Naive thymus-derived CD8-positive, alpha-beta T cell (primary cell): ENCODE measurements around the gene PARD3B. TPM values are rescaled to one million over a fixed set of nuclear protein-coding genes. Genes with fewer than 3 reads are reported as not detected.

Experiments
- ATAC-seq, 2 donors: fragments of 150-1000 bp; cut with Tn5 transposase in 1 of 2; sonication (Bioruptor Pico), chemical (Tn5 transposase) in 1 of 2; 1 replicate in 1 of 2; 2 replicates in 1 of 2; pipeline ENCODE4 v1.10.0; 2021; ENCODE audit warnings: mild to moderate bottlenecking in 2 of 2, moderate library complexity in 2 of 2
- POLR2A ChIA-PET: fragments of 350-600 bp; sonication (Branson Sonifier 250); formaldehyde crosslinking; loops from one replicate; lab custom pipeline; 2021; ENCODE audit warnings: antibody characterized with exemption; lab: Charles Lee
- DNase-seq, 10 donors: peaks; one replicate each; pipeline versions ENCODE4 v3.0.0 to v3.0.0-alpha.2; 2020 to 2022
- H3K27ac Mint-ChIP-seq, 10 donors: one replicate each; pipeline ENCODE4 v1.8.0; 2020 to 2022; ENCODE audit warnings: mild to moderate bottlenecking in 10 of 10, mixed read lengths in 10 of 10, moderate library complexity in 4 of 10, inconsistent platforms in 1 of 10
- H3K27me3 Mint-ChIP-seq, 5 donors: one replicate each; pipeline ENCODE4 v1.8.0; 2021 to 2022; ENCODE audit warnings: mixed read lengths in 5 of 5
- H3K36me3 Mint-ChIP-seq, 3 donors: one replicate each; pipeline ENCODE4 v1.8.0; 2020 to 2022; ENCODE audit warnings: mixed read lengths in 3 of 3, mild to moderate bottlenecking in 2 of 3, inconsistent platforms in 1 of 3
- H3K4me1 Mint-ChIP-seq, 4 donors: one replicate each; pipeline ENCODE4 v1.8.0; 2021 to 2022; ENCODE audit warnings: mixed read lengths in 4 of 4
- H3K4me3 Mint-ChIP-seq, 10 donors: one replicate each; pipeline ENCODE4 v1.8.0; 2020 to 2022; ENCODE audit warnings: mild to moderate bottlenecking in 10 of 10, mixed read lengths in 10 of 10, moderate library complexity in 6 of 10, inconsistent platforms in 1 of 10
- H3K9me3 Mint-ChIP-seq, 9 donors: one replicate each; pipeline ENCODE4 v1.8.0; 2020 to 2022; ENCODE audit warnings: mixed read lengths in 9 of 9, mild to moderate bottlenecking in 3 of 9, inconsistent platforms in 1 of 9, moderate library complexity in 1 of 9
- polyA plus RNA-seq, 3 donors: library from polyadenylated mRNA; unstranded; fragments of 300-500 nt; fragmentation: Illumina TruSeq; gene quantifications; one replicate each; pipeline ENCODE4 v1.2.3, GENCODE V29; 2021
- total RNA-seq, 8 experiments: library from RNA in 2 of 8; stranded (reverse) in 2 of 8; gene quantifications; one replicate each; pipeline ENCODE4 v1.2.3 and lab custom pipeline; 2021 to 2026

Gene PARD3B
- total and polyA plus RNA-seq, 5 experiments from 2014 or later = 0.22 to 3.8 (median 1.3) TPM; not detected in 1

DNA sequence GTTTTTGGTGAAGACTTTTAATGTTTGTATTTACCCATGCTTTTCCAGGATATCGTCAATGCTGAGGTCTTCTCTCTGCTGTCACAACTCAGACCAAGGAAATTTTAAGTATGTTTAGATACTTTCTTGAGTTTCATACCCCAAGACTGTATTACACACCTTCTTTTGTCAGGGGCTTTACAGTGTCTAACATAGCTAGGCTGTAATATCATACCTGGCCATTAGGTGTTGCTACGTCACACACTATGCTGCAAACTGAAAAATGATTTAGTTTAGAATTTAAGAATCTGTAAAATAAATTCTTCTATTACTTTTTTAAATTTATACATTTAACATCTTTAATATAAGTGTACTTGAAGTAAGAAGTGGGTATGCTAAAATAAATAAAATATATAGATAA, 778.7 kb downstream of the PARD3B start:
- Mint-ChIP-seq H3K4me1 (peaks cover 0 to 2% (median 0%) of the 10 kb centered on the region in 4 donors), H3K4me3 (no peak overlapping the region), H3K9me3 (peaks cover 0 to 11% (median 2%) of the 10 kb centered on the region in 9 donors), H3K27me3 (peaks cover 0 to 3% (median 0%) of the 10 kb centered on the region in 5 donors), H3K27ac (no peak overlapping the region), H3K36me3 (peaks cover 0 to 3% (median 0%) of the 10 kb centered on the region in 3 donors)
- DNase-seq = no peak
- no peak for ATAC-seq
- POLR2A ChIA-PET = no interaction called here

DNA sequence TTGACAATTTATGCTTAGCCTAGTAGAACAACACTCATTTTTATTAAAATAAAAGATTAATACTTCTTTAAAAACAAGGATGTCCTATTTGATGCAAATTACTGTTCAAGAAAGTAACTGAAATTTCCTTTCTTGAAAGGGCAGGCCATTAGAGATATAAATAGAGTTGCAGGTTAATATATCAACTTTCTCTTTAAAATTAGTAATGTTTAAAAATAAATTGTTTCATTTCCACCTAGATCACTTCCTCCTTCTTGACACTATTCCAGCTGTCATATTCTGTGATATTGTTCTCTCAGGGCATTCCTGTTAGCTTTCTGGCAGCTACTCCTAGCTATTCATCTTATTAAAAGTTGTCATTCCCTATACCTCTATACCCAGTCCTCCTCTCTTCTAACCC, 779.1 kb downstream of the PARD3B start:
- Mint-ChIP-seq H3K27me3 (peaks cover 0 to 3% (median 0%) of the 10 kb centered on the region in 5 donors), H3K27ac (no peak overlapping the region), H3K9me3 (peaks cover 0 to 9% (median 2%) of the 10 kb centered on the region in 9 donors), H3K4me3 (no peak overlapping the region), H3K4me1 (peaks cover 0 to 2% (median 0%) of the 10 kb centered on the region in 4 donors), H3K36me3 (peaks cover 0 to 3% (median 0%) of the 10 kb centered on the region in 3 donors)
- POLR2A ChIA-PET = no interaction called here
- no peak for DNase-seq
- ATAC-seq = no peak

DNA sequence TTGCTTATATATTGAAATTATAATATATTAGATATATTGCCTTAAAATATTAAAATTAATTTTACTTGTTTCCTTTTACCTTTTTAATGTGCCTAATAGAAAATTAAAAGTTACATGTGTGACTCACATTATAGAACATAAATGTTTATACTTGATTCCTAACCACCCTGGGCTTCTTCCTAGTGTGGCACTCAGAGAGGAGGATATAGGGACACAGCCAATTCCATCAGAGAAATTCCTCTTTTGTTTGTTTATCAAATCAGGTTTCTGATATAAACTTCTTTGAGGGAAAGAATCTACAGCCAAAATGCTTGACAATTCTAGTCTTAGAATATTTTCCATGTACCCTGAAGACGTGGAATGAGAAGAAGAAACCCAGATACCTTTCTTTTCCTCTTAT, 788.1 kb downstream of the PARD3B start:
- ATAC-seq (no peak), DNase-seq (no peak)
- H3K36me3 Mint-ChIP-seq = peaks cover 4 to 11% (median 9%) of the 10 kb centered on the region in 3 donors
- H3K4me1 Mint-ChIP-seq = no peaks in the 10 kb centered on the region
- H3K9me3 Mint-ChIP-seq = peaks cover 4 to 17% (median 8%) of the 10 kb centered on the region in 9 donors
- no peak overlapping the region for H3K4me3 Mint-ChIP-seq
- POLR2A ChIA-PET = no interaction called here
- H3K27me3 Mint-ChIP-seq = peaks cover 0 to 3% (median 0%) of the 10 kb centered on the region in 5 donors
- no peak overlapping the region for H3K27ac Mint-ChIP-seq

DNA sequence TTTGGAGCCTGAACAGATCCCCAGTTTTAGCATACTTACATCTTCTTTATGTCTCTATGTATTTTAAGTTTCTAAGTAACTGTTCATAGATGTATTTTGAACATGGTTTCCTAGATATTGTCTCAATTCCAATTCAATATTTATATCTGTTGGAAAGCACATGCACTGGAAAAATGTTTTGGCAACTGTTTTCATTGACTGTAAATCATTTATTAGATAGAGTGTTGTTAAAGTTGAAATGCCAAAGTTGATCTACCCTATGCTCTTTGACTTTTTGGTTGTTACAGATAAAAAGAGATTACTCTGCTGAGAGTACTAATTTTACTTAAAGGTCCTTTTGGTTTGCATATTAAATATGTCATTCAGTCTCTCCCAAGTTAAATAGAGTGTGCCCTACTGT, 792.0 kb downstream of the PARD3B start:
- ATAC-seq = no peak

DNA sequence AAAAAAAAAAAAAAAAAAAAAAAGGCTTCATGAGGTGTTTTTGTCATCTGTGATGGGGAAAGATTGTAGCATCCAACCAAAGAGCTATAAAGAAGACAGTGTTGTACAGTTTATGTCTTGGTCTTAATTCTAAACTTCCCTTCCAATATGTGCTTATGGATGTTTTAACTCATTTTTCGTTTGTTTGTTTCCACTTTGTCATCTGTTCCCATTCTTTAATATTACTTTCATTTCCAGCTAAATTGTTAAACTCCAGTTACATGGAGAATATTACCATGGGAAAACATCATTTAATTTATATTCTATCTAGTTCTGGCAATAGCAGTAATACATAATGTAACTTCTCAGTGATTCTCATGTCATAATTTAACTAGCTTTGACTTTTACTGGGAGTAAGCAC, 792.9 kb downstream of the PARD3B start:
- DNase-seq (no peak), ATAC-seq (no peak)
- Mint-ChIP-seq H3K27me3 (no peaks in the 10 kb centered on the region), H3K36me3 (peaks cover 4 to 18% (median 16%) of the 10 kb centered on the region in 3 donors), H3K27ac (no peak overlapping the region), H3K4me1 (no peaks in the 10 kb centered on the region), H3K4me3 (no peak overlapping the region), H3K9me3 (peaks cover 8 to 22% (median 10%) of the 10 kb centered on the region in 9 donors)
- POLR2A ChIA-PET = no interaction called here

More for the DNA sequence above, 792.0 kb downstream of the PARD3B start:
- peaks cover 8 to 22% (median 10%) of the 10 kb centered on the region in 9 donors for H3K9me3 Mint-ChIP-seq
- no peaks in the 10 kb centered on the region for H3K4me1 Mint-ChIP-seq
- peaks cover 4 to 18% (median 16%) of the 10 kb centered on the region in 3 donors for H3K36me3 Mint-ChIP-seq
- no peak overlapping the region for H3K4me3 Mint-ChIP-seq
- H3K27ac Mint-ChIP-seq = no peak overlapping the region
- DNase-seq = no peak
- no peaks in the 10 kb centered on the region for H3K27me3 Mint-ChIP-seq
- POLR2A ChIA-PET = interaction anchor here (0.6 kb wide), 1 partner anchor 10 kb away, joined by 3 read pairs; no protein-coding TSS in a partner anchor

DNA sequence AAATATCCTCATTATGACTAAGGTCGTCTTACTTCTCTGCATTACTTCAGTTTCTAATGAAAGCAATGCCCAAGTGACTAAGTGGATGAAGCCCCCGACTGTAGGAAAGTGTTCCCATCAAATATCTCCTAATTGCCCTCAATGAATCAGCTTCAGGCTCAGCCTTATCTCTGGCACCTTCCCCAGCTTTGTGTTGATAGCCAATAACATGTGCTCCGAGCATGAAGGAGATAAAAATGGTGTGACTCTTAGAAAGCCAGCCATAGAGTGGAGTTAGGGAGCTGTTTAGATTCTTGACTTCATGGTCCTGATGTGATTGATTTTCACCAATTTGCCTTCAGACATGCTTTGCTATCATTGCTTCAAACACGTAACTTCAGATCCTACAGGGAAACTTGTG, 797.8 kb downstream of the PARD3B start:
- no peaks in the 10 kb centered on the region for H3K4me1 Mint-ChIP-seq
- peaks cover 0 to 3% (median 0%) of the 10 kb centered on the region in 5 donors for H3K27me3 Mint-ChIP-seq
- ATAC-seq (no peak), DNase-seq (no peak)
- peaks cover 0 to 26% (median 9%) of the 10 kb centered on the region in 3 donors for H3K36me3 Mint-ChIP-seq
- no peak overlapping the region for H3K4me3 Mint-ChIP-seq
- no peak overlapping the region for H3K27ac Mint-ChIP-seq
- POLR2A ChIA-PET = no interaction called here
- H3K9me3 Mint-ChIP-seq = peaks cover 0 to 32% (median 12%) of the 10 kb centered on the region in 9 donors

DNA sequence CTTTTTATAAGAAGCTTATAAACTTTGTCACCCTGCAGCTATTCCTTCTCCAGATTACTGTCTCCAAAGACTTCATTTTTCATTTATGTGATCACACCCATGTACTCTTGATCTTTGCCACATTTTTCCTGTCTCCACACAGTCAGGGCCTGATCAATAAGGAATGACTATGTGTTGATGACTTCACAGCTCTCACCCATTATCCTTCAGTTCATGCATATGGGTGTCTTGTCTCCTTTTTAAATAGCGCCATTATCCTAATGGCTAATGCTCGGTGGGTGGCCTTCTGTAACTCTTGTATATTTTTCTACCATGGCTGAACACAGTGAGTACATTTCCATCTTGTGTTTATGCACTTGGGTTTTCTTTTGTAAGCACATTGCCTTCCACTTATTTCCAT, 801.4 kb downstream of the PARD3B start:
- Mint-ChIP-seq H3K4me3 (no peak overlapping the region), H3K36me3 (peaks cover 0 to 21% (median 0%) of the 10 kb centered on the region in 3 donors), H3K27me3 (peaks cover 0 to 3% (median 0%) of the 10 kb centered on the region in 5 donors), H3K9me3 (peaks cover 0 to 27% (median 8%) of the 10 kb centered on the region in 9 donors), H3K4me1 (no peaks in the 10 kb centered on the region), H3K27ac (no peak overlapping the region)
- POLR2A ChIA-PET = no interaction called here
- ATAC-seq (no peak), DNase-seq (no peak)

DNA sequence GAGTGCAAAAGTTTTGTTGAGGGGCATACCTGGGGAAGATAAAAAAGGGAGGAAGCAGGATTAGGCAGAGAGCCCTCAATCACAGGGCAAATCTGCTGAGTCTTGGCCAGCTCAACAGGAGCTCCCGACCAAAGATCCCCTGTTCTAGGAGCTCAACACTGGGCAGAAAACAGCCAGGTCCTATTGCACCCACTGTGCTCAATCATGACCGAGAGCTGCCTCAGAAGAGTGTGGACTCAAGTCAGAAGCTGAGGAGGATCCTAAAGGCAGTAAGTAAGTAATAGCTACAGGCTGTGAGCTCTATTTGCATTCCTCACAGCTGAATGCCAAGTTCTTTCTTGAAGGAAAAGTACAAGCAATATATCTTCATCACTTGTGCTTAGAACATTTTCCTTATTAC, 802.6 kb downstream of the PARD3B start:
- peaks cover 0 to 3% (median 0%) of the 10 kb centered on the region in 5 donors for H3K27me3 Mint-ChIP-seq
- H3K27ac Mint-ChIP-seq = no peak overlapping the region
- DNase-seq (no peak), ATAC-seq (no peak)
- H3K9me3 Mint-ChIP-seq = peaks cover 0 to 27% (median 6%) of the 10 kb centered on the region in 9 donors
- H3K4me3 Mint-ChIP-seq = no peak overlapping the region
- peaks cover 0 to 21% (median 0%) of the 10 kb centered on the region in 3 donors for H3K36me3 Mint-ChIP-seq
- POLR2A ChIA-PET = no interaction called here
- H3K4me1 Mint-ChIP-seq = no peaks in the 10 kb centered on the region

DNA sequence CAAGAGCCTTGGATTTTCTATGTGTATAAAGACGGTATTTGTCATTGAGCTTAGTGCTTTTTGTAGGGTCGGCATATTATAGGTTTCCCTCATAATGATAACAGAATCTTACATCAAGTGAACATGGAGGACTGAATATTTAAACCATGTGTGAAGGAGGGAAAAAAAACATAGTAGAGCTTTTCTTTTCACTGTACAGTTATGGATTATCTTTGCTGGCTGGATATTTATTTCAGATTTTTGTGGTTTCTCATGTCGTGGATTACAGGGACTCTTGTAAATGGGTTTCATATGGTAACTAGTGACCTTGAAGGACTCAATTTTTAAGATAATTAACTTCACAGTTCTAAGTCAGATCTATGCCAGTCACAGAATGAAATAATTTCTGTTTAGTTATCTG, 806.8 kb downstream of the PARD3B start:
- DNase-seq (no peak), ATAC-seq (no peak)
- POLR2A ChIA-PET = no interaction called here
- Mint-ChIP-seq H3K4me3 (no peak overlapping the region), H3K27ac (no peak overlapping the region), H3K4me1 (no peaks in the 10 kb centered on the region), H3K36me3 (peaks cover 0 to 2% (median 0%) of the 10 kb centered on the region in 3 donors), H3K9me3 (peaks cover 0 to 3% (median 0%) of the 10 kb centered on the region in 9 donors), H3K27me3 (peaks cover 0 to 3% (median 0%) of the 10 kb centered on the region in 5 donors)

DNA sequence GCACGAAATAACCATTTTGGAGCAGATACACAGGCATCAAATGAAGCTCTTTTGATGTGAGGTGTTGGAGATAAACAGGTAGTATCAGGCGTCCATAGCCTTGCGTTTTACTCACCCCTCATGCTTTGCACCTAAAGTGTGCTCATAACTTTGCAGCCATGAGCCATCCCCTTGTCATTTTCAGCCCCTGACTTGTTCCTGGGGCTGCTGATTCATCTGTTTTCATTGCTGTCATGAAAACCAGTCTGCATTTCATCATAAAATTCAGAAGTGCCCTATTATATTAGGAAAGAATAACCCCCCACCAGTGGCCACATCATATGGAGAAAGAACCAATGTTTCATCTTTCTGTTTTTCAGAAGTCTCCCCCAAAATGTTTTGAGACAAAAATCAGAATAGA, 807.3 kb downstream of the PARD3B start:
- Mint-ChIP-seq H3K9me3 (peaks cover 0 to 3% (median 0%) of the 10 kb centered on the region in 9 donors), H3K4me1 (no peaks in the 10 kb centered on the region), H3K4me3 (no peak overlapping the region), H3K36me3 (peaks cover 0 to 2% (median 0%) of the 10 kb centered on the region in 3 donors), H3K27me3 (peaks cover 0 to 3% (median 0%) of the 10 kb centered on the region in 5 donors), H3K27ac (no peak overlapping the region)
- POLR2A ChIA-PET = no interaction called here
- no peak for DNase-seq
- ATAC-seq = no peak

DNA sequence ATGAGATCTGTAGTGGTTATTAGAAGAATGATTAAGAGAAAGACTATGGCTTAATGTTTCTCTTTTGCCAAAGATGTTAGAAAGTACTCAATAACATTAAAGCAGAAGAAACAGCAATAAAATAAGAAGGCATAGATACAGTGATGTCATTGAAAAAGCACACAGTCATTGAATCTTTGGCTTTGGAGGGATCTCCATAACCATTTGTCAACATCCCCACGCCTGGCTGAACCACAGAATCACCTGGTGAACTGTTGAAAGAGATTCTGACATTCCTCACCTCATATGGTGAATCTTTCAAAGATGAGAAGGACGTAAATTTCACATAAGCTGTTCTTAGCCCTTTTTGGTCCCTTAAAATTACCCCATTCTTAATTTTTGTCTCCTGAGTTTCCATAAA, 812.5 kb downstream of the PARD3B start:
- Mint-ChIP-seq H3K4me1 (no peaks in the 10 kb centered on the region), H3K9me3 (peaks cover 0 to 3% (median 0%) of the 10 kb centered on the region in 9 donors), H3K36me3 (peaks cover 0 to 2% (median 0%) of the 10 kb centered on the region in 3 donors), H3K27ac (no peak overlapping the region), H3K4me3 (no peak overlapping the region), H3K27me3 (peaks cover 0 to 5% (median 0%) of the 10 kb centered on the region in 5 donors)
- no peak for ATAC-seq
- POLR2A ChIA-PET = no interaction called here
- no peak for DNase-seq

DNA sequence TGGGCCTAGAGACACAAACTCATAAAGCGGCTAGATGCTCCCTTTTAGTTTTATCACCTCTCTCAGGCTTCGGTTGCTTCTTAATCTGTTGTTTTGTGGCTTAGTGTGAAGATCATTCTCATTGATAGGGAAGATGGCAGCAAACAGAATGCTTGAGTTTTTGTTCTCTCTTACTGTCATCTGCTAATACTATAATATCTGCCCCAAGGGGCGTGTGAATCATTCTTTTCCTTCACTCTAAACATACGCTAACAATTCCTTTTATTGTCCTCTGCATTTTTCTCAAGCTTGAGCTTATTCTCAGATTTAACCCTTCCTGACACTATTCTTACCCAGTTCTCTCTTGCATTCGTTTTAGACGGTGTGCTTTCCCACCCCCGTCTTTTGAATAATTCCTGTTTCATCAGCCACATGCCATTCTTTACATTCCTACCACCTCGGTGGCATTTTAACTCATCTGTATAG, 813.1 kb downstream of the PARD3B start:
- Mint-ChIP-seq H3K36me3 (peaks cover 0 to 2% (median 0%) of the 10 kb centered on the region in 3 donors), H3K4me1 (no peaks in the 10 kb centered on the region), H3K4me3 (no peak overlapping the region), H3K9me3 (peaks cover 0 to 3% (median 0%) of the 10 kb centered on the region in 9 donors), H3K27ac (no peak overlapping the region), H3K27me3 (peaks cover 0 to 5% (median 0%) of the 10 kb centered on the region in 5 donors)
- no peak for ATAC-seq
- POLR2A ChIA-PET = no interaction called here
- DNase-seq = no peak

DNA sequence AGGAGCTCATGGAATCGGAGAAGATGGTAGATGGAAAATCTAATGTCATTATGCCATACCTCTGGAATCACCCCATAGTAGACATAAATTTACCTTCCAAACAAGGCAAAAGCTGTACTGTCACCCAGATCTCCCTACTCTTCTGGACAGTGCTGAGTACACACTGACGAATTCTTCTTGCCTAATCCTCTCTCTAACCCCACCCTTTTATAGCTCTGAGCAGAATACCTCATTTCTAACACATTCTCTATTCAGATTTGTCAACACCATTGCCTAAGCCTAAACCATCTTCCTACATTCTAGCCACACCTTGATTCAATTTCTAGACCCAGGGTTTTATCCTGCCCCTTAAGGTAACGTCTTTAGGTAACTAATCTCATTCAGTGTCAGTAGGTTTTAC, 816.0 kb downstream of the PARD3B start:
- H3K27me3 Mint-ChIP-seq = peaks cover 0 to 5% (median 0%) of the 10 kb centered on the region in 5 donors
- no peaks in the 10 kb centered on the region for H3K4me1 Mint-ChIP-seq
- no peak overlapping the region for H3K4me3 Mint-ChIP-seq
- H3K9me3 Mint-ChIP-seq = no peaks in the 10 kb centered on the region
- H3K27ac Mint-ChIP-seq = no peak overlapping the region
- POLR2A ChIA-PET = interaction anchor here (0.6 kb wide), 1 partner anchor 284 kb away, joined by 4 read pairs; no protein-coding TSS in a partner anchor
- H3K36me3 Mint-ChIP-seq = no peaks in the 10 kb centered on the region
- DNase-seq (no peak), ATAC-seq (no peak)
